ENCODE data around the gene SMARCA4.
"Not testable (repeated sequence)": the region's sequence is repeated elsewhere in the genome, so short reads cannot be mapped to it uniquely, and the experiment has no call there.

The SMARCA4 gene

DNA sequence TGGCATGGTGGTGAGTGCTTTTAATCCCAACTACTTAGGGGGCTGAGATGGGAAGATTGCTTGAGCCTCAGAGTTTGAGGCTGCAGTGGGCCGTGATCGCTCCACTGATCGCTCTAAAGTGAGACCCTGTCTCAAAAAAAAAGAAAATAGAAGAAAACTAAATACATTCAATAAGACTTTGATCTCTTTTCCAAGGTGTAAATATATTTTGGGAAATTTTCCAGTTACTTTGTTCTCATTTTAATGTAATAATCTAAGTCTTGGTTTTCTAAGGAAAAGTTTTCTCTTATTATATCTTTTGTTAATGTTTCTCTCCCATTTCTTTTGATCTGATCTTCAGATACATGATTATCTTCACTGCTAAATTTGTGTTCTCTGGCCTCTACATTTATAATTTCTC lies 138.0 kb downstream of the SMARCA4 start:
- DNase-seq (ENCODE audit: low spot score): no peak

DNA sequence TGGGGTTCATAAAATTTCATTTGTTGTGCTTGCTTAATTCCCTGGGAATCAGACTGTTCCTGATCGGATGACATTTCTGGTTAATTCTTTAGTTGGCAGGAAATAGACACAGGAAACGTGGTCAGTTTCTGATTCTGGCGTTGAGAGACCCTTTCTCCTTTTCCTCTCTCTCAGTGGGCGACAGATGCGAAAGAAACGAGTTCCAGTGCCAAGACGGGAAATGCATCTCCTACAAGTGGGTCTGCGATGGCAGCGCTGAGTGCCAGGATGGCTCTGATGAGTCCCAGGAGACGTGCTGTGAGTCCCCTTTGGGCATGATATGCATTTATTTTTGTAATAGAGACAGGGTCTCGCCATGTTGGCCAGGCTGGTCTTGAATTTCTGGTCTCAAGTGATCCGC lies 139.2 kb downstream of the SMARCA4 start:
- DNase-seq (ENCODE audit: low spot score): no peak

DNA sequence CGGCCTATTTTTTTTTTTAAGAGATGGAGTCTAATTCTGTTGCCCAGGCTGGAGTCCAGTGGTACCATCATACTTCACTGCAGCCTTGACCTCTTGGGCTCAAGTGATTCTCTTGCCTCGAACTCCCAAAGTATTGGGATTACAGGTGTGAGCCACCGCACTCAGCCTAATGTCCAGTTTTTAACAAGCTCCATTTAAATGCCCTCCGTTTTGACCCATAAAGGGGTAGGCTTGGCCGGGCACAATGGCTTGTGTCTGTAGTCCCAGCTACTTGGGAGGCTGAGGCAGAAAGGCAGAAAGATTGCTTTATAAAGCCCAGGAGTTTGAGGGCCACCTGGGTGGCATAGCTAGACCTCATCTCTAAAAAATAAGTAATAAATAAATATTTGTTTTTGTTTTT lies 140.2 kb downstream of the SMARCA4 start:
- no peak for DNase-seq (ENCODE audit: low spot score)

DNA sequence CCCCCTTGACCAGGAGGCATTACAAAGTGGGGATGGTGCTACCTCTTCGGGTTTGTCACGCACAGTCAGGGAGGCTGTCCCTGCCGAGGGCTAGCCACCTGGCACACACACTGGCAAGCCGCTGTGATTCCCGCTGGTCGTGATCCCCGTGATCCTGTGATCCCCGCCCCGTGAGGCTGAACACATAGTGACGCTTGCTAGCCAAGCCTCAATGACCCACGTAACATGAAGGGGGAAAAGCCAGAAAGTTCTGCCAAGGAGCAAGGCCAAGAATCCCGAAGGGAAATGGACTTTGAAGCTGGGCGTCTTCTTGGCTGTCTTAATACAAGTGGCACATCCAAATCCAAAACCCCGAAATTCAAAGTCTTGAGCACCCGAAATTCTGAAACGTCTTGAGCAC lies 142.1 kb downstream of the SMARCA4 start:
- DNase-seq (ENCODE audit: low spot score): no peak

DNA sequence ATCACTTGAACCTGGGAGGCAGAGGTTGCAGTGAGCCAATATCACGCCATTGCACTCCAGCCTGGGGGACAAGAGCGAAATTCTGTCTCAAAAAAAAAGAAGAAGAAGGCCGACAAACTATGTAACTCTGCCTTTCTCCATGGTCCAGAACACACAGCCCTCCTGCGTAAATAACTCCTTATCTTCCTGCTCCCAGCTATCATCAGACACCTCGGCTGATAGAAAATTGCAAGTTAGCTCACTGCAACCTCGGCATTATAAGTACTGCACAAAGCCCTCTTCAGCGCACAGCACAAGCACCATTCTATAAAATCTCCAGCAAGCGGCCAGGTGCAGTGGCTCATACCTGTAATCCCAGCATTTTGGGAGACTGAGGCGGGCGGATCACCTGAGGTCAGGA lies 142.8 kb downstream of the SMARCA4 start:
- DNase-seq (ENCODE audit: low spot score): not testable (repeated sequence)

DNA sequence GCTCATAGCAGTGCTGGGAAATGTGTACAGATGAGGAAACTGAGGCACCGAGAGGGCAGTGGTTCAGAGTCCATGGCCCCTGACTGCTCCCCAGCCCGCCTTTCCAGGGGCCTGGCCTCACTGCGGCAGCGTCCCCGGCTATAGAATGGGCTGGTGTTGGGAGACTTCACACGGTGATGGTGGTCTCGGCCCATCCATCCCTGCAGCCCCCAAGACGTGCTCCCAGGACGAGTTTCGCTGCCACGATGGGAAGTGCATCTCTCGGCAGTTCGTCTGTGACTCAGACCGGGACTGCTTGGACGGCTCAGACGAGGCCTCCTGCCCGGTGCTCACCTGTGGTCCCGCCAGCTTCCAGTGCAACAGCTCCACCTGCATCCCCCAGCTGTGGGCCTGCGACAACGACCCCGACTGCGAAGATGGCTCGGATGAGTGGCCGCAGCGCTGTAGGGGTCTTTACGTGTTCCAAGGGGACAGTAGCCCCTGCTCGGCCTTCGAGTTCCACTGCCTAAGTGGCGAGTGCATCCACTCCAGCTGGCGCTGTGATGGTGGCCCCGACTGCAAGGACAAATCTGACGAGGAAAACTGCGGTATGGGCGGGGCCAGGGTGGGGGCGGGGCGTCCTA lies 144.3 kb downstream of the SMARCA4 start:
- no peak for DNase-seq (ENCODE audit: low spot score)

DNA sequence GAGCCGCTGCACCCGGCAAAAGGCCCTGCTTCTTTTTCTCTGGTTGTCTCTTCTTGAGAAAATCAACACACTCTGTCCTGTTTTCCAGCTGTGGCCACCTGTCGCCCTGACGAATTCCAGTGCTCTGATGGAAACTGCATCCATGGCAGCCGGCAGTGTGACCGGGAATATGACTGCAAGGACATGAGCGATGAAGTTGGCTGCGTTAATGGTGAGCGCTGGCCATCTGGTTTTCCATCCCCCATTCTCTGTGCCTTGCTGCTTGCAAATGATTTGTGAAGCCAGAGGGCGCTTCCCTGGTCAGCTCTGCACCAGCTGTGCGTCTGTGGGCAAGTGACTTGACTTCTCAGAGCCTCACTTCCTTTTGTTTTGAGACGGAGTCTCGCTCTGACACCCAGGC lies 145.6 kb downstream of the SMARCA4 start:
- no peak for DNase-seq (ENCODE audit: low spot score)

DNA sequence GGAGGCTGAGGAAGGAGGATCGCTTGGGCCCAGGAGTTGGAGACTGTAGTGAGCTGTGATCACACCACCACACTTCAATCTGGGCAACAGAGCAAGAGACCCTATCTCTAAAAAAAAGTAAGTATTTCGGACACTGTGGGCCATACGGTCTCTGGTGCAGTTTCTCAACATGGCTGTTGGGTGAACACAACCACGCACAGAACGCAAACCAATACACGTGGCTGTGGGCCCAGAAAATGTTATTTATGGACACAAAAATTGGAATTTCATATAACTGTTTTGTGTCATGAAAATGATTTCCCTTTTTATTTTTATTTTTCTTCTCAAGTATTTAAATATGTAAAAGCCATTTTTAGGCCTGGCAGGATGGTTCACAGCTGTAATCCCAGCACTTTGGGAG lies 147.9 kb downstream of the SMARCA4 start:
- no peak for DNase-seq (ENCODE audit: low spot score)

DNA sequence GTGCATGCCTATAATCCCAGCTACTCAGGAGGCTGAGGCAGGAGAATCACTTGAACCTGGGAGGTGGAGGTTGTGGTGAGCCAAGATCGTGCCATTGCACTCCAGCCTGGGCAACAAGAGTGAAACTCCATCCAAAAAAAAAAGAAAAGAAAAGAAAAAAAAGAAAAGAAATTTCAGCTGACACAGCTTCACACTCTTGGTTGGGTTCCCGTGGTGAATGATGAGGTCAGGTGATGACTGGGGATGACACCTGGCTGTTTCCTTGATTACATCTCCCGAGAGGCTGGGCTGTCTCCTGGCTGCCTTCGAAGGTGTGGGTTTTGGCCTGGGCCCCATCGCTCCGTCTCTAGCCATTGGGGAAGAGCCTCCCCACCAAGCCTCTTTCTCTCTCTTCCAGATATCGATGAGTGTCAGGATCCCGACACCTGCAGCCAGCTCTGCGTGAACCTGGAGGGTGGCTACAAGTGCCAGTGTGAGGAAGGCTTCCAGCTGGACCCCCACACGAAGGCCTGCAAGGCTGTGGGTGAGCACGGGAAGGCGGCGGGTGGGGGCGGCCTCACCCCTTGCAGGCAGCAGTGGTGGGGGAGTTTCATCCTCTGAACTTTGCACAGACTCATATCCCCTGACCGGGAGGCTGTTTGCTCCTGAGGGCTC lies 150.4 kb downstream of the SMARCA4 start:
- no peak for DNase-seq (ENCODE audit: low spot score)

DNA sequence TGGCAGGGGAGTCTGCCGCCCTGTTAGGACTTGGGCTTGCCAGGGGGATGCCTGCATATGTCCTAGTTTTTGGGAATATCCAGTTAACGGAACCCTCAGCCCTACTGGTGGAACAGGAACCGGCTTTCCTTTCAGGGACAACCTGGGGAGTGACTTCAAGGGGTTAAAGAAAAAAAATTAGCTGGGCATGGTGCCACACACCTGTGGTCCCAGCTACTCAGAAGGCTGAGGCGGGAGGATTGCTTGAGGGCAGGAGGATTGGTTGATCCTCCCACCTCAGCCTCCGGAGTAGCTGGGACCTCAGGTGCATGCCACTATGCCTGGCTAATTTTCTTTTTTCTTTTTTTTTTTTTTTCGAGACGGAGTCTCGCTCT lies 150.9 kb downstream of the SMARCA4 start:
- no peak for DNase-seq (ENCODE audit: low spot score)
